GM19468 (cell line): Measurements from ENCODE around the gene C14orf93.

Experiments
- ATAC-seq: cut with Tn5 transposase; IDR thresholded peaks from one replicate; pipeline ENCODE4 v1.9.1; 2021; ENCODE audit warnings: mild to moderate bottlenecking, moderate library complexity, moderate number of reproducible peaks; ENCODE audit not compliant: unreplicated experiment; ENCODE audit errors: extremely low read depth

The C14orf93 gene, protein sequence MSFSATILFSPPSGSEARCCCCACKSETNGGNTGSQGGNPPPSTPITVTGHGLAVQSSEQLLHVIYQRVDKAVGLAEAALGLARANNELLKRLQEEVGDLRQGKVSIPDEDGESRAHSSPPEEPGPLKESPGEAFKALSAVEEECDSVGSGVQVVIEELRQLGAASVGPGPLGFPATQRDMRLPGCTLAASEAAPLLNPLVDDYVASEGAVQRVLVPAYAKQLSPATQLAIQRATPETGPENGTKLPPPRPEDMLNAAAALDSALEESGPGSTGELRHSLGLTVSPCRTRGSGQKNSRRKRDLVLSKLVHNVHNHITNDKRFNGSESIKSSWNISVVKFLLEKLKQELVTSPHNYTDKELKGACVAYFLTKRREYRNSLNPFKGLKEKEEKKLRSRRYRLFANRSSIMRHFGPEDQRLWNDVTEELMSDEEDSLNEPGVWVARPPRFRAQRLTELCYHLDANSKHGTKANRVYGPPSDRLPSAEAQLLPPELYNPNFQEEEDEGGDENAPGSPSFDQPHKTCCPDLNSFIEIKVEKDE

DNA sequence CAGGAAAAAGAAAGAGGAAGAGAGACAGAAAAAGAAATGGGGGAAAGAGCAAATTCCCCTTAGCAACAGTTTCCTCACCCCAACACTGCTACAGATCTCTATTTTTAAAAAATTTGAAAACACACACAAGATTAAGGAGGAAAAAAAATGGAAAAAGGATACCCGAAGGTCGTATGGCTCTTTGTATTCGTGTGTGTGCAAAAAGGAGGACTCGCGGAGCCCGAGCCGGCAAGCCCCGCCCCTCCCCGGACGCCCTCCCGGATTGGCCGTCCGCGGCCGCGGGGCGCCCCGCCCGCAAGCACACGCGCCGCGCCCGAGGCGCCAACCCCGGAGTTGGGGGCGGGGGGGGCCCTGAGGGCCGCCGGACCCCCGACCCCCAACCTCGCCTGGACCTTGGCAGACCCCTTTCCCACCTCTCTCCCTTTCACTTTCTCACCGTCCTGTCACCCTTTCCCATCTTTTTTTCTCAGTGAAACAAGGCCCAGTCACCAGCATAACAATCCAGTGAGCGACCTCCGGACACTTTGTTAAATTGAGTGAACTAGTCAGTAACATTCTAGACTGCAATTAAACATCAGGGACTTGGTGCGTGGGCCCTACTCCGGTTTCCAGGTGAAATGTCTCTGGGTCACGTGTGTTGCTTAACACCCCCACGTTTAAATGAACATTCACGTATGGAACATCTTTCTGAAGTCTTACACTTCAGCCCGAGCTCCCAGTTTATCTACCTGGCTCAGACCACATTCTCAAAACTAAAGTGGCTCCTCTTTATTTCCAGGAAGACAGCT is at the start of gene C14orf93:
Gene C14orf93, minus strand, starts transcription at position 205 of the 788 bp plus-strand sequence. CDS start 11,120 bp downstream, outside the sequence.
- no peak for ATAC-seq

DNA sequence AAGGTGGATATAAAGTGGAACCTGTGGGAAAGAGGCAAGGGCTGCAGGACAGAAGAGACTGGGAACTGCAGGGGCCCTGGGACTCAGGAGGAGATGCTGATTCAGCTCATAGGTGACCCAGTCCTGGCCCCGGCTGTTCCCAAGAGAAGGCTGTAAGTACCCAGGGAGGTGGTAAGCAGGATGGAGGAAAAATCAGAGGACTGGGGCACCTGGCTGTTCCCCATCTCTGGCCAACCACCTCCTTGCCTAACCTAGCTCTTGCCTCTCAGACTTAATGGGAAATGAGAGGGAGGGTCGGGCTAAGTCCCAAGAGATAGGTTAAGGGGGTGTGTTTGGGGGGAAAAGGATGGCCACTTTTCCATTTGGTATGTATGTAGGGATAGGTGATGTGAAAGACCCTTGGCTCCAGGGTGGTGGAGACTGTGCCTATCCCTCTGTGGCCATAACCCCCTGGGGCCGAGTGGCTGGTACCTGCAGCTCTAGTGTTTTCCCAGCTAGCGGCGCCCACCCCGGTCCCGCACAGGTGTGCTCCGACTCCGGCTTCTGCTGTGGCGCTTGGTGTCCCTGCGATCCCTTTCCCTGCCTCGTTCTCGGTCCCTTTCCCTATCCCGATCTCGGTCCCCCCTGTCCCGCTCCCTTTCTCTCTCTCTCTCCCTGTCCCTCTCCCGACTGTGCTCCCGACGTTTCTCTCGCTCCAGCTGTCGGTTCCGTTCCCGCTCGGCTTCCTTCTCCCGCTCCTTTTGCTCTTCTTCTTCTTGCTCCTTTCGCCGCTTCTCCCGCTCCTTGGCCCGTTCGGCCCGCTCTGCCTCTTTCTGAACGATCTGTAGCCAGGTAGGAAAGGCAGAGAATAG is 48.9 kb upstream of the C14orf93 start:
- no peak for ATAC-seq

DNA sequence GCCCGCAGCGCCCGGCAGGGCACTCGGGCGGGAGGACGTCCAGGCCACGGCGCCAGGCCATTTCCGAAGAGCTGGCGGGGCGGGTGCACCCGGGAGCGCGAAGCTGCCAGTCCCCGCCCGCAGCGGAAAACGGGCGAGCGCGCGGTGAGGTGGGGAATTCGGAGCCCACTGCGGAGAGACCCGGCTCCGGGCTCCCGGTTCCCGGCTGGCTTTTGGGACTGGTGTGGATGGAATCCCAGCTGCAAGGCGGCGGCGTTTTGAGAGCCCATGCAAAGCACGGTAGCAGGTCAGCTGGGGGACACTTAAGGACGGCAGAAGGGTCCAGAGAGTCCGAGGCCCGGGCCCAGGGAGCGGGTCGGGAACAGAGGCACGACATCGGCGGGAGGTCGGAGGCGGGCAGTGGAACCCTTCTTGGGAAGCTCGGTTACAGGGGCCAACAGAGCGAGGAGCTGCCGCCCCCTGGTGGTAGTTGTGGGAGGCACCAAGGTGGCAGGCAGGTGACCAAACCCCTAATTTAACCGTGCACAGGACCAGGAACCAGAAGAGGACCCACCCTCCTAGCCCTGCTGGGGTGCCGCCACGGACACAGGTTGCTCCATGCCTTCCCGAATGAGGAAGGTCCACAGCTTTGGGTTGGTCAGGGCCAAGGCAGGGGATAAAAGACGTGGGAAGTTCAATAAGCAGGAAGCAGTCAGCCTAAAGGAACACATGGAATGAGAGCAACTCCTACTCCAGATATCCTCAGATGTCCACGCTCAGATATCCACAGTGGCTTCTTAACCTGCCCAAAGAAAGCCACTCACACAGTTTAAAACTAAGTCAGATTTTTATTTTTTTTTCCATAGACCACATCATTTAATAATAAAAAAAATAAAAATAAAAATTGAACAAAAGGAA is 48.1 kb upstream of the C14orf93 start:
- ATAC-seq = no peak

DNA sequence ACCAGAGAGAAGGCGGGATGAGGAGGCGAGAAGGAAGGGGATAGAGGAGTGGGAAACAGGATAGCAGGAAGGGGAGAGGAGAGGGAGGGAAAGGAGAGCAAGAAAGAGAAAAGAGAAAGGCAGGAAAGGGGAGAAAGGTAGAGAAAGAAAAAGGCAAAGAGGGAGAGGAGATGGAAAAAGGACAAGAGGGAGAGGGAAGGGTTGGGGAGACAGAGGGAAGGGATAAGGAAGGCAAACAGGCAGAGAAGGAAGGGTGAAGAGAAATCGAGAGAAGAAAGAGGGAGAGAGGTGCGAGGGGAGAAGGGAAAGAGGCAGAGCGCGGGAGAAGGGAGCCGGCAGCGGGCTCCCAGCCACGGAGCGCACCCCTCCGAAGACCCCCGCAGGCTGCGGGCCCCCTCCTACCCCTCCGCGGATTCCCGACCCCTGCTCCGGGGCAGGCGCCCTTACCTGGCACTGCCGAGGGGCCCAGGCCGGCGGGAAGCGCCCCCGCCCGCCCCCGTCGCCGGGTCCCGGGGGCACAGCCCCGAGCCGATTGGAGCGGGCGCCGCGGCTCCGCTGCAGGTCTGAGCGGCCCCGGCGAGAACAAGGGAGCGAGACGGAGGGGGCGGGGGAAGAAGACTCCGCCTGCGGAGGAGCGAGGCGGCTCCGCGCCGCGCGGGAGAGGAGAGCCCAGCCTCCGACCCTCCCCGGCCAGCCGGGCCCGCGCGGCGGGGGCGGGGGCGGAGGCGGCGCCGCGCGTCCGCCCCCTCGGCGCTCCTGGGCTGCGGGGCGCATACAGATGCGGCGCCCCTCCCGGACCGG is 47.2 kb upstream of the C14orf93 start, which contains the start of gene CDH24:
Gene CDH24, minus strand, starts transcription at position 565 of the 801 bp plus-strand sequence. CDS start 1,787 bp downstream, outside the sequence.
- ATAC-seq = no peak

DNA sequence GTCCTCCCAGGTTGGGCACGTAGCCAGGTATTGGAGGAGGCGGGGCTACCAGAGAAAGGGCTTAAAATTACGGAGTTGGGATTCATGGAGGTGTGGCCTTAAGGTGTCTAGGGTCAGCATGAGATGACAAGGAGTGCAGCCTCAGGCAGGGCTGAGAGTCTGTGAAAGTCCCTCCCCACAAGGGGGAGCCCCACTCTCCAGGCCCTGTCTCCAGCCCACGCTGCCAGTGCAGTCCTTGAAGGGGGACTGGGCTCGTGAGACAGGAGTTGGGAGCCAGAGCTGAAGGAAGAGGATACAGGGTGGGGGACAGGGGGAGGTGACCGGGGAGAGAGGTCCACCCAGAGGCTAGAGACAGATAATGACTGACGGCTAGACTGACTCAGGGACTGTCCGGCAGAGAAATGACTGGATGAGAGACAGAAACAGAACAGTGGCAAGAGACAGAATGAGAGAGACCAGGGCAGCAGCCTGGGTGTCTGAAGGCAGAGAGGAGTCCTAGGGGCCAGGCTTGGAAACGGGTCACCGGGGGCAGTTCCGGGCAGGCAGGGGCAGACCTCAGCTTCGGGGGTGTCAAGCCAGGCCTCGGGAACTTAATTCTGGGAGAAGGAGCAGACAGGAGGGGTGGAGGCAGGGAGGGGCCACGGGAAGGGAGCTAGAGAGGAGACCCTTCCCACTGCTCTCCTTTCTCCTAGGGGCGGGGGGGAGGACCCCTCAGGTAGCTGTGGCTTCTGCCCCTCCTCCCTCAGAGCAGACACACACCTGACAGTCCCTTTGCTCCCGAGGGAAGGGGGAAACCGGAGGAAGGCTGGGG is 46.4 kb upstream of the C14orf93 start:
- no peak for ATAC-seq

DNA sequence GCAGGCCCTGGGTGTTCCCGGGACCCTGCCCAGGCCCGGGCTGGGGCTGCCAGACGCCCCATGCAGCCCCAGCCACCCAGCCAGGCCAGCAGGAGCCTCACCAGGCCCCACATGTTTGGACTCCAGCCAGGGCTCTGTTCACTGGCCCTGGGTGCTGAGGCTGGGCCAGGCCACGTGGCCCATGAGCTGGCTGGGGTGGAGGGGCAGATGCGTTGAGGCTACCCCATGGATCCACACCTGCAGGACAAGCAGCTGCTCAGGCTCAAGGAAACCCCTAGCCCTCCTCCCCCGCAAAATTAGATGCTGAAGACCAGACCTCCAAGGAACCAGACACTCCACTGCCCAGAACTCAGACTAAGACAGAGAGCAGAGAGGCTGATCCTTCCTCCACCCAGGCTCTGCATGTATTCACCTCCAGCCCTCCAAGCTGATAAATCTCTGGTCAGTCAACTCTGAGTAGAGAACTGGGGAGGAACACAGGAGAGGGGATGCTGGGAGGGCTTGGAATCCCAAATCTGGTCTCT is 45.7 kb upstream of the C14orf93 start:
- ATAC-seq = no peak

DNA sequence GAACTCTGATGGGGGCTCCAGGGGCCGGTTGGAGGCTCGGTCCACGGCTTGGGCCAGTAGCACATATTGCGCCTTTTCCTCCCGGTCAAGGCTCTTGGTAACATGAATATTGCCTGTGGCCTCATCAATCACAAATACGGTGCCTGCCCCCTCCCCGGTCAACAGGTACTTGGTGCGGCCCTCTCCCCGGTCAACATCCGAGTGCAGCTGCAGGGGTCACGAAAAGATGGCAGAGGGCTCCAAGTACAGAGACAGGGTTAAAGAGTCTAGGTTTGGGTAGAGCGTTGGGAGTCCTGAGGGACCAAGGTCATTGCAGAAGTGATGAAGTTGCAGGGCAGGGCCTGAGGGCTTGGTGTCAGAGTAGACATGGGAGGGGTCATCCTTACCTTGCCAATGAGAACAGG is 45.2 kb upstream of the C14orf93 start:
- no peak for ATAC-seq

DNA sequence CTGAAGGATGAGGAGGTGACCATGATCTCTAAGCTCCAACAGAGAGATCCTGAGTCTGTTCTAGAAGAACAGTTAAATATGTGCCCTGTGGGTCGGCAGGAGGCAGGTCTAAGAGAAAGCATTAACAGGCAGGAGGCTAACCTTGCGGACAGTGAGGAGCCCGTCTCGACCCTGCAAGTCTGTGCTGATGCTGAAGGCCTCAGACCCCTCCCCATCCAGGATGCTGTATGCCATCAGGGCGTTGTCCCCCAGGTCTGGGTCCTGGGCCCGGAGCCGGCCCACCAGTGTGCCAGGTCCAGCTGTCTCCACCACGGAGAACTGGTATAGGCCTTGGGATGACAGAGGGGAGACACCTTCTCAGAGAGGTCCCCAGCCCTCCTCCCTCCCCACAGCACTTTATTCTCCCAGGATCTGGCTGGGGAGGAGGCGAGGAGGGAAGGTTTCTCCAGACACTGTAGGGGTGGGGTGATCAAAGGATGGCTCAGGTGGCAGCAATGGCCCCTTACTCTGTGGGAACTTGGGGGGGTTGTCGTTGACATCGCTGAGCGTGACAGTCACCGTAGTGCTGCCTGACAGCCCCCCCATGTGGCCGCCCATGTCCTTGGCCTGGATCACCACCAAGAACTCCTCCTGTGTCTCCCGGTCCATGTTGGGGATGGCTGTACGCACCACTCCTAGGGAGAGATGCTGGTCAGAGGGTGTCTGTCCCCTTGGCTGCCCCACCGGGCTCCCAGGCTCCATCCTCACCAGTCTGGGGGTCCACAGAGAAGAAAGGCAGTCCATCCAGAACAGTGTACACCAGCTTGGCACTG is 44.3 kb upstream of the C14orf93 start:
- ATAC-seq = no peak

DNA sequence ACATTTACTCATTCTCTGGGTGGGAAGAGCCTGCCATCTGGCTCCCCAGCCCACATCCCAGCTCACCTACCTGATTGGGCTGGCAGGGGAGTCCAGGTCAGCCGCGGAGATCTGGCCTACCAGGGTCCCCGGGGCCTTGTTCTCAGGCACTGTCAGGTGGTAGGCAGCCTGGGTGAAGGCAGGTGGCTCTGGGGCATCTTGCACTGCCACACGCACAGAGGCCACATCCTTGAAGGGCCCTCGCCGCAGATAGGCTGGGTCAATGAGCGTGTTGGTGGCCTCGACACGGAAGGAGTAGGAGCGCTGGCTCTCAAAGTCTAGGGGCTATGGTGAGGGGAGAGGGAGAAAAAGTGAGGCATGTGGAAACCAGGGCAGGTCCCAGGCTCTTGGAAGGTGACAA is 43.5 kb upstream of the C14orf93 start:
- ATAC-seq = no peak

DNA sequence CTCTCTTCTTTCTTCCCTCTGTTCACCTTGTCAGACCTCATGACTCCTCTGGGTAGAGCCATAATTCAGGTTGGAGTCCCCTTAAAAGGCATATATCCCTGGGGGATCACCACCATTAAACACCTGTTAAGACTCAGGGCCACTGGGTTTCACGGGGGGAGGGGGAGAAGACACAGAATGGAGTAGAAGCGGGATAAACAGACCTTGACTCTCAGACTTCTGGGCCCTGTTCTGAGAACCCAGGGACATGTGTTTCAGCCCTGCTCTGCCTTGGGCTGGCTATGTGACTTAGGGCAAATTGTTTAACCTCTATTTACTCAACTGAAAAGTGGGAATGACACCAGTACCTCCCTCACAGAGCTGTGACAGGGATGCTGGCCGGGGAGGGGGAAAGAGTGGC is 42.7 kb upstream of the C14orf93 start:
- ATAC-seq = no peak

DNA sequence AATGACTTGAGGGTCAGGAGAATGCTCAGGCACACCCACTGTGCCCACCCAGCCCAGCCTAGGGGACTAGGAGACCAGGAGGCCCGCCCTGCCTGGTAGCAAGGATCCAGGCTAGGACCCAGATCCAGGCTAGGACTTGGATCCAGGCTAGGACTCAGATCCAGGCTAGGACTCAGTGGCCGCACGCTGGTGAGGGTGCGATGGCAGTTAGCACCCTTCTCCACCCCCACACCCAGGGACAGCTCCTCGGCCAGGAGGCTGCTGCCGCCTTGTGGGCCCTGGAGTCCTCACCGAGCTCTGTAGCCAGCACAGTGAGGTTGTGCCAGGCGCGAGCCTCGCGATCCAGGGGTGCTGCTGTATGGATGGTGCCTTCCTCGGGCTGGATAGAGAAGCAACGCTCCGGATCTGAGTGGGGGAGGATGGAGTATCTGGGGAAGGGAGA is 42.3 kb upstream of the C14orf93 start:
- ATAC-seq = no peak

DNA sequence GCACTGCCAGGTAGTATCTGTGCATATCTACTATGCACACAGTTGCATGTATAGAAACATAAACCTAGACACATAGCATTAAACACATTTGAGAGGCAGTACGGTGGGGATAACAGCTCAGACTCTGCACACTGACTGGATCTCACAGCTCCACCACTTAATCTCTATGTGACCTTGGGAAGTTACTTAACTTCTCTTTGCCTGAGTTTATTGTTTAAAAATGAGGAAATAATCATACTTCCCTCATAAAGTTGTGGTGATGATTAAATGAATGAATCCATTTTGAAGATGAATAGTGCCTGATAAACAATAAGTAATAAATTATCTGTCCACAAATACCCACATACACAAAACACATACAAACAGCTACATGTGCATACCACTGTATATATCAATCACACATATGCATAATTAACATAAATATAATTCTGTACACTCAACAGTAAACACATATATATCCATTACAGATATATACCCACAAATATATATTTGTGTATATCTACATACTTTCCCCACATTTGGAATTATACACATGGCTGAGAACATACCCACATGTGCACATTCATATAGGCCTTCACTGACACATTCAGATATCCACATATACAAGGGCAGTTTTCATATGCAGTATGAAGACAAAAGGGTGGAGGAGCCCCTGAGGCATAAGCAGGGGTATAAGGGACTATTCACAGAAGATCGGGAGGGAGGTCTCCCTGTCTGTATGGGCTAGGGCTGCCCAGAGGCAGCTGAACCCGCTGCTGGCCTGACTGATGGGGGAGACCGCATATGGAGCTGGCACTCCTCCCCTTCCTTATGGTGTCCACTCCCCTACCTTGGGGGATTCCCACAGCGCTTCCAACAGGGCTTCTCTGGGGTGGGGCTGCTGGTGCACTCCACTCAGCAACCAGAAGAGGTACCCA is 41.5 kb upstream of the C14orf93 start:
- no peak for ATAC-seq

DNA sequence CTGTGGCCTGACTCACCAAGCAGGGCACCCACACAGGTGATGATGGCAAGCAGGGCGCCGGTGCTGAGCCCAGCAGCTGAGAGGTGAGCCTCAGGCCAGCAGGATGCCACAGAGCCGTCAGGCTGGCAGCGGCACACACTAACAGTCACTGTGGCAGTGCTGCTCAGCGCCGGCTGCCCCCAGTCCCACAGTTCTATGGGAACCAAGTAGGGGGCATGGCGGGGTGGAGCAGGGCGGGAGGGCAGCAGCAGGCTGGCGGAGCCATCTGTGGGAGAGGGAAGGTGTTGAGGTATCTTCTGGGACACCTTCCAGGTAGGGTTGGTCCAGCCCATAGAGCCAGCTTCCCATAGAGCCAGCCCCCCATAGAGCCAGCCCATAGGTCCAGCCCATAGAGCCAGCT is 39.1 kb upstream of the C14orf93 start:
- no peak for ATAC-seq

DNA sequence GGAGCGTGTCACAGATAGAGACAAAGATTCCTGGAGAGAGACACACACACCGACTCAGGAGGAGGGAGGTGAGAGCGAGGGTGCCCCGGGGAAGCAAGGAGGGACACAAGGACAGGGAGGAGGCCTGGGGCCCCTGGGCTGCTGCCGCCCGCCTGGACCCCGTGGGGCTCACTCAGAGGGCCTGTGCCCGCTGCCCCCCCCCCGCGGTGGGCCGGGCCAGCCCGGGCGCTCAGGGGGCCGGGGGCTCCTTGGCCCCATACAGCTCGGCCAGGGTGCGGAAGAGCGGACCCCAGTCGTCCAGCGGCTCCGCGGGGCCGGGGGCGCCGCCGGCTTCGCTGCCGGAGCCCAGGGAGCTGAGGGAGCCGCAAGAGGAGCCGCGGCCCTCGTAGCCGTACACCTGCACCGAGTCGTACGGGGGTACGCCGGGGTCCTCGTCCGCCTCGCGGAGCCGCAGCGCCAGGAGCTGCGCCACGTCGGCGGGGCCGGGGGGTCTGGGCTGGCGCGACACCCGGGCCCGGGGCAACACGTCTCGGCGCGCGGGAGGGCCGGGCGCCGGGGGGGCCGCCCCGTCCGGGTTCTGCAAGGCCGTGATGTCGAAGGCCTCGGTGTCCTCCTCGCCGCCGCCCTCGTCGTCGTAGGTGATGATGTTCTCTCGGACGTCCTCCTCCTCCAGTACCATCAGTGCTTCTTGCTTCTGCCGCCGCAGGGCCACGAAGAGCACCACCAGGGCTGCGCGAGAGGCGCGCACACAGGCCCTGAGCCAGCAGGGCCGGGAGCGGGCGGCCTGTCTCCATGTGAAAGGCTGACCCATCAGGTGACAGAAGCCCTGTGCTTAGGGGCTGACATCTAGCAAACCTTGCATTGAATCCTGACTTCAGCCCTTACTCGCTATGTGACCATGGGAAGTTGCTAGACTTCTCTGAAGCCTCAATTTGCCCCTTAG is 38.1 kb upstream of the C14orf93 start:
- no peak for ATAC-seq
